HEK293 (cell line): ENCODE data around the gene HRK.

ENCODE experiments used
- CTCF ChIA-PET: fragments of 350-600 bp; formaldehyde crosslinking; extraction: SDS; loops from one replicate; lab custom pipeline; 2021; ENCODE audit warnings: antibody characterized with exemption; lab: Yijun Ruan, JAX
- POLR2A ChIA-PET: fragments of 300-600 bp; formaldehyde crosslinking; extraction: SDS; loops from one replicate; lab custom pipeline; 2020; ENCODE audit warnings: antibody characterized with exemption, inconsistent platforms; lab: Yijun Ruan, JAX
- H3K27ac ChIP-seq: fragments of 200-500 bp; sonication (Bioruptor generic); 2 replicates; pipeline ENCODE4 v1.5.1; 2014; ENCODE audit warnings: low read depth, low read length, control low read depth, inconsistent platforms; ENCODE audit errors: extremely low read depth
- H3K36me3 ChIP-seq, 2 experiments: fragments of 200-500 bp in 1 of 2; sonication (Bioruptor generic) in 1 of 2; 1 replicate in 1 of 2; 2 replicates in 1 of 2; pipeline ENCODE4 v1.5.1; 2014 to 2017; ENCODE audit warnings: inconsistent platforms in 2 of 2, low read length in 2 of 2; ENCODE audit not compliant: control insufficient read depth in 2 of 2, insufficient read depth in 1 of 2
- H3K4me1 ChIP-seq: fragments of 200-500 bp; sonication (Bioruptor generic); 2 replicates; pipeline ENCODE4 v1.5.1; 2014; ENCODE audit warnings: mild to moderate bottlenecking, low read length, inconsistent platforms; ENCODE audit not compliant: control insufficient read depth, insufficient read depth
- H3K4me3 ChIP-seq: 2 replicates; pipeline ENCODE4 v1.5.1; 2011; ENCODE audit warnings: low read depth, mild to moderate bottlenecking, control low read depth, low read length, moderate library complexity
- H3K9me3 ChIP-seq: fragments of 200-500 bp; sonication (Bioruptor generic); 2 replicates; pipeline ENCODE4 v1.5.1; 2014; ENCODE audit warnings: low read depth, low read length, inconsistent platforms; ENCODE audit not compliant: control insufficient read depth, insufficient read depth
- EGR2 ChIP-seq: fragments of 450-650 bp; formaldehyde crosslinking; IDR thresholded peaks from 2 replicates; pipeline ENCODE4 v1.5.1; 2016; ENCODE audit warnings: low read depth, missing biosample characterization, missing genetic modification characterization
- ZNF10 ChIP-seq: fragments of 450-650 bp; formaldehyde crosslinking; IDR thresholded peaks from 2 replicates; pipeline ENCODE4 v1.5.1; 2017; ENCODE audit warnings: missing biosample characterization, missing genetic modification characterization
- ZNF140 ChIP-seq: fragments of 450-650 bp; formaldehyde crosslinking; IDR thresholded peaks from 2 replicates; pipeline ENCODE4 v1.5.1; 2016; ENCODE audit warnings: missing biosample characterization, missing genetic modification characterization
- ZNF169 ChIP-seq: fragments of 450-650 bp; formaldehyde crosslinking; IDR thresholded peaks from 2 replicates; pipeline ENCODE4 v1.5.1; 2016; ENCODE audit warnings: missing biosample characterization, missing genetic modification characterization
- ZNF174 ChIP-seq: fragments of 450-650 bp; formaldehyde crosslinking; IDR thresholded peaks from 2 replicates; pipeline ENCODE4 v1.5.0; 2017; ENCODE audit warnings: missing biosample characterization, mild to moderate bottlenecking, missing genetic modification characterization
- ZNF416 ChIP-seq: fragments of 450-650 bp; formaldehyde crosslinking; IDR thresholded peaks from 2 replicates; pipeline ENCODE4 v1.5.1; 2016; ENCODE audit warnings: missing biosample characterization, missing genetic modification characterization
- ZNF561 ChIP-seq: fragments of 450-650 bp; IDR thresholded peaks from 2 replicates; pipeline ENCODE4 v1.5.1; 2018; ENCODE audit warnings: missing biosample characterization, missing genetic modification characterization, borderline replicate concordance
- ZNF701 ChIP-seq: fragments of 450-650 bp; formaldehyde crosslinking; IDR thresholded peaks from 2 replicates; pipeline ENCODE4 v1.5.1; 2016; ENCODE audit warnings: missing biosample characterization, missing genetic modification characterization
- ZNF707 ChIP-seq: fragments of 450-650 bp; formaldehyde crosslinking; IDR thresholded peaks from 2 replicates; pipeline ENCODE4 v1.5.1; 2016; ENCODE audit warnings: missing biosample characterization, missing genetic modification characterization
- ZNF776 ChIP-seq: fragments of 450-650 bp; formaldehyde crosslinking; IDR thresholded peaks from 2 replicates; pipeline ENCODE4 v1.5.0; 2017; ENCODE audit warnings: missing biosample characterization, missing genetic modification characterization, borderline replicate concordance
- ZNF777 ChIP-seq: fragments of 450-650 bp; formaldehyde crosslinking; IDR thresholded peaks from 2 replicates; pipeline ENCODE4 v1.5.1; 2017; ENCODE audit warnings: missing biosample characterization, missing genetic modification characterization, borderline replicate concordance
- ZXDB ChIP-seq: fragments of 450-650 bp; formaldehyde crosslinking; IDR thresholded peaks from 2 replicates; pipeline ENCODE4 v1.5.1; 2016; ENCODE audit warnings: missing biosample characterization, missing genetic modification characterization
- TF ChIP-seq, protein P1 (sequence below): fragments of 450-650 bp; formaldehyde crosslinking; IDR thresholded peaks from 2 replicates; pipeline ENCODE4 v1.5.1; 2016; ENCODE audit warnings: missing biosample characterization, missing genetic modification characterization
- TF ChIP-seq, protein P2 (sequence below): fragments of 450-650 bp; formaldehyde crosslinking; IDR thresholded peaks from 2 replicates; pipeline ENCODE4 v1.5.1; 2016; ENCODE audit warnings: missing biosample characterization, missing genetic modification characterization
- TF ChIP-seq, protein P3 (sequence below): fragments of 450-650 bp; formaldehyde crosslinking; IDR thresholded peaks from 2 replicates; pipeline ENCODE4 v1.5.1; 2016; ENCODE audit warnings: missing biosample characterization, missing genetic modification characterization
- TF ChIP-seq, protein P4 (sequence below): fragments of 450-650 bp; formaldehyde crosslinking; IDR thresholded peaks from 2 replicates; pipeline ENCODE4 v1.5.1; 2016; ENCODE audit warnings: missing biosample characterization, missing genetic modification characterization
- TF ChIP-seq, protein P5 (sequence below): fragments of 450-650 bp; formaldehyde crosslinking; IDR thresholded peaks from 2 replicates; pipeline ENCODE4 v1.5.1; 2017; ENCODE audit warnings: missing biosample characterization, missing genetic modification characterization

The HRK gene

DNA sequence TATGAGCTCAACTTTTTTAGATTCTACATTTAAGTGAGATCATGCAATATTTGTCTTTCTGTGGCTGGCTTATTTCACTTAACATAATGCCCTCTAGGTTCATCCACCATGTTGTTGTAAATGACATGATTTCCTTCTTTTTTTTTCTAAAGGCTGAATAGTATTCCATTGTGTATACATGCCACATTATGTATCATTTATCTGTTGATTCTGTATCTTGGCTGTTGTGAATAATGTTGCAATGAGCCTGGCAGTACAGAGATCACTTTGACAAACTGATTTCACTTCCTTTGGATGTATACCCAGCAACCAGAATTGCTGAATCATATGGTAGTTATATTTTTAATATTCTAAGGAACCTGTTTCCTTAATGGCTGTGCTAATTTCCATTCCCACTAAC is 48.6 kb upstream of the HRK start:
- H3K4me1 ChIP-seq: peaks cover 20% of the 10 kb centered on the region
- no peaks in the 10 kb centered on the region for H3K9me3 ChIP-seq
- ChIA-PET CTCF (no interaction called here), POLR2A (no interaction called here)
- no peak for TF ChIP-seq ZNF776 (tag by site-specific recombination)
- TF ChIP-seq ZNF777 (tag by site-specific recombination): no peak
- TF ChIP-seq, protein P1, sequence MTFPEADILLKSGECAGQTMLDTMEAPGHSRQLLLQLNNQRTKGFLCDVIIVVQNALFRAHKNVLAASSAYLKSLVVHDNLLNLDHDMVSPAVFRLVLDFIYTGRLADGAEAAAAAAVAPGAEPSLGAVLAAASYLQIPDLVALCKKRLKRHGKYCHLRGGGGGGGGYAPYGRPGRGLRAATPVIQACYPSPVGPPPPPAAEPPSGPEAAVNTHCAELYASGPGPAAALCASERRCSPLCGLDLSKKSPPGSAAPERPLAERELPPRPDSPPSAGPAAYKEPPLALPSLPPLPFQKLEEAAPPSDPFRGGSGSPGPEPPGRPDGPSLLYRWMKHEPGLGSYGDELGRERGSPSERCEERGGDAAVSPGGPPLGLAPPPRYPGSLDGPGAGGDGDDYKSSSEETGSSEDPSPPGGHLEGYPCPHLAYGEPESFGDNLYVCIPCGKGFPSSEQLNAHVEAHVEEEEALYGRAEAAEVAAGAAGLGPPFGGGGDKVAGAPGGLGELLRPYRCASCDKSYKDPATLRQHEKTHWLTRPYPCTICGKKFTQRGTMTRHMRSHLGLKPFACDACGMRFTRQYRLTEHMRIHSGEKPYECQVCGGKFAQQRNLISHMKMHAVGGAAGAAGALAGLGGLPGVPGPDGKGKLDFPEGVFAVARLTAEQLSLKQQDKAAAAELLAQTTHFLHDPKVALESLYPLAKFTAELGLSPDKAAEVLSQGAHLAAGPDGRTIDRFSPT: no peak
- H3K36me3 ChIP-seq: peaks cover 4 to 20% of the 10 kb centered on the region in 2 experiments; a peak in 2 of 3 replicates
- no peak overlapping the region for H3K4me3 ChIP-seq
- no peak overlapping the region for H3K27ac ChIP-seq

DNA sequence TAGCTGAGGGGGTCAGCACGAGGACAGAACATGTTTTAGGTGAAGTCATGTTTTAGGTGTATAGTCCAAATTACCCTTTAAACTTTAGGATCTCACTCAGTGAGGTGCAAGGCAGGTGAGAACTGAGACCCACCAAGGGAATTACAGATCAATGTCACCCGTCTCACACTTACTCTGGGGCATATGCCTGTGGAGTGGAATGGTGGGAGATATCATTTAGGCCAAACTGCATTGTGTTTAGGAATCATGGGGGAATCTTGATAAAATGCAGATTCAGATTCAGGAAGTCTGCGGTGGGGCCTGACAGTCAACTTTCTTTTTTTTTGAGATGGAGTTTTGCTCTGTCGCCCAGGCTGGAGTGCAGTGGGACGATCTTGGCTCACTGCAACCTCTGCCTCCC is 47.3 kb upstream of the HRK start:
- Histone ChIP-seq H3K4me1 (peaks cover 19% of the 10 kb centered on the region), H3K27ac (no peak overlapping the region), H3K9me3 (no peaks in the 10 kb centered on the region), H3K36me3 (peaks cover 4 to 20% of the 10 kb centered on the region in 2 experiments; a peak in 2 of 3 replicates), H3K4me3 (no peak overlapping the region)
- POLR2A ChIA-PET: no interaction called here
- TF ChIP-seq ZNF561 (tag by site-specific recombination): no peak
- TF ChIP-seq ZNF416: no peak
- TF ChIP-seq ZNF169: no peak
- TF ChIP-seq, protein P2, sequence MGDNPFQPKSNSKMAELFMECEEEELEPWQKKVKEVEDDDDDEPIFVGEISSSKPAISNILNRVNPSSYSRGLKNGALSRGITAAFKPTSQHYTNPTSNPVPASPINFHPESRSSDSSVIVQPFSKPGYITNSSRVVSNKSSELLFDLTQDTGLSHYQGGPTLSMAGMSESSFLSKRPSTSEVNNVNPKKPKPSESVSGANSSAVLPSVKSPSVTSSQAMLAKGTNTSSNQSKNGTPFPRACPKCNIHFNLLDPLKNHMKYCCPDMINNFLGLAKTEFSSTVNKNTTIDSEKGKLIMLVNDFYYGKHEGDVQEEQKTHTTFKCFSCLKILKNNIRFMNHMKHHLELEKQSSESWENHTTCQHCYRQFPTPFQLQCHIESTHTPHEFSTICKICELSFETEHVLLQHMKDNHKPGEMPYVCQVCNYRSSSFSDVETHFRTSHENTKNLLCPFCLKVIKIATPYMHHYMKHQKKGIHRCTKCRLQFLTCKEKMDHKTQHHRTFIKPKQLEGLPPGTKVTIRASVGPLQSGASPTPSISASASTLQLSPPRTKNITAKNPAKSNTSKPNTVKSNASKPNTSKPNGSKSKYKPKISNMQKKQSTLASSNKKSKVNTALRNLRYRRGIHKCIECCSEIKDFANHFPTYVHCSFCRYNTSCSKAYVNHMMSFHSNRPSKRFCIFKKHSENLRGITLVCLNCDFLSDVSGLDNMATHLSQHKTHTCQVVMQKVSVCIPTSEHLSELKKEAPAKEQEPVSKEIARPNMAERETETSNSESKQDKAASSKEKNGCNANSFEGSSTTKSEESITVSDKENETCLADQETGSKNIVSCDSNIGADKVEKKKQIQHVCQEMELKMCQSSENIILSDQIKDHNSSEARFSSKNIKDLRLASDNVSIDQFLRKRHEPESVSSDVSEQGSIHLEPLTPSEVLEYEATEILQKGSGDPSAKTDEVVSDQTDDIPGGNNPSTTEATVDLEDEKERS (tag by site-specific recombination): no peak
- no peak for TF ChIP-seq ZNF174
- TF ChIP-seq ZNF140 (tag by site-specific recombination): no peak
- no peak for TF ChIP-seq ZNF10 (tag by site-specific recombination)
- TF ChIP-seq ZNF701 (tag by site-specific recombination): no peak
- no peak for TF ChIP-seq ZXDB
- TF ChIP-seq, protein P3, sequence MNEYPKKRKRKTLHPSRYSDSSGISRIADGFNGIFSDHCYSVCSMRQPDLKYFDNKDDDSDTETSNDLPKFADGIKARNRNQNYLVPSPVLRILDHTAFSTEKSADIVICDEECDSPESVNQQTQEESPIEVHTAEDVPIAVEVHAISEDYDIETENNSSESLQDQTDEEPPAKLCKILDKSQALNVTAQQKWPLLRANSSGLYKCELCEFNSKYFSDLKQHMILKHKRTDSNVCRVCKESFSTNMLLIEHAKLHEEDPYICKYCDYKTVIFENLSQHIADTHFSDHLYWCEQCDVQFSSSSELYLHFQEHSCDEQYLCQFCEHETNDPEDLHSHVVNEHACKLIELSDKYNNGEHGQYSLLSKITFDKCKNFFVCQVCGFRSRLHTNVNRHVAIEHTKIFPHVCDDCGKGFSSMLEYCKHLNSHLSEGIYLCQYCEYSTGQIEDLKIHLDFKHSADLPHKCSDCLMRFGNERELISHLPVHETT: no peak
- no peak for TF ChIP-seq ZNF707 (tag by site-specific recombination)
- TF ChIP-seq, protein P4, sequence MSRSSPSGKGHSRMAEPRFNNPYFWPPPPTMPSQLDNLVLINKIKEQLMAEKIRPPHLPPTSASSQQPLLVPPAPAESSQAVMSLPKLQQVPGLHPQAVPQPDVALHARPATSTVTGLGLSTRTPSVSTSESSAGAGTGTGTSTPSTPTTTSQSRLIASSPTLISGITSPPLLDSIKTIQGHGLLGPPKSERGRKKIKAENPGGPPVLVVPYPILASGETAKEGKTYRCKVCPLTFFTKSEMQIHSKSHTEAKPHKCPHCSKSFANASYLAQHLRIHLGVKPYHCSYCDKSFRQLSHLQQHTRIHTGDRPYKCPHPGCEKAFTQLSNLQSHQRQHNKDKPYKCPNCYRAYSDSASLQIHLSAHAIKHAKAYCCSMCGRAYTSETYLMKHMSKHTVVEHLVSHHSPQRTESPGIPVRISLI (tag by site-specific recombination): no peak
- TF ChIP-seq, protein P5, sequence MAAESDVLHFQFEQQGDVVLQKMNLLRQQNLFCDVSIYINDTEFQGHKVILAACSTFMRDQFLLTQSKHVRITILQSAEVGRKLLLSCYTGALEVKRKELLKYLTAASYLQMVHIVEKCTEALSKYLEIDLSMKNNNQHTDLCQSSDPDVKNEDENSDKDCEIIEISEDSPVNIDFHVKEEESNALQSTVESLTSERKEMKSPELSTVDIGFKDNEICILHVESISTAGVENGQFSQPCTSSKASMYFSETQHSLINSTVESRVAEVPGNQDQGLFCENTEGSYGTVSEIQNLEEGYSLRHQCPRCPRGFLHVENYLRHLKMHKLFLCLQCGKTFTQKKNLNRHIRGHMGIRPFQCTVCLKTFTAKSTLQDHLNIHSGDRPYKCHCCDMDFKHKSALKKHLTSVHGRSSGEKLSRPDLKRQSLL: no peak
- no peak for TF ChIP-seq EGR2
- CTCF ChIA-PET: no interaction called here
